GM12878 (cell line): ENCODE results near the gene LIPT1. TPM values are rescaled to one million over a fixed set of nuclear protein-coding genes. Genes with fewer than 3 reads are reported as not detected.

ENCODE experiments used
- POLR2AphosphoS2 ChIP-seq: IDR thresholded peaks from 2 replicates; pipeline ENCODE4 v1.6.1; 2011; ENCODE audit warnings: low read depth, mild to moderate bottlenecking, low read length, improper control_type of control experiment, moderate library complexity
- SIX5 ChIP-seq: IDR thresholded peaks from 2 replicates; pipeline ENCODE4 v1.6.1; 2011; ENCODE audit warnings: mild to moderate bottlenecking, low read depth, low read length, moderate library complexity; ENCODE audit not compliant: severe bottlenecking
- ZBTB4 ChIP-seq: fragments of 450-650 bp; formaldehyde crosslinking; IDR thresholded peaks from 2 replicates; pipeline ENCODE4 v1.4.0; 2022; ENCODE audit warnings: mild to moderate bottlenecking, moderate library complexity
- polyA plus RNA-seq, 11 experiments: library from polyadenylated mRNA; depleted of rRNA in 4 of 11; unstranded in 6 of 11; stranded (reverse) in 5 of 11; fragments of >200 nt; fragmentation: Nextera tagmentation in 4 of 11; fragmentation: Illumina TruSeq in 1 of 11; extraction: Ambion mirVana in 4 of 11; extraction: Trizol in 1 of 11; gene quantifications; 1 replicate in 1 of 11; 2 replicates in 10 of 11; pipeline versions ENCODE4 v1.2.1 to v1.2.3, GENCODE V29; 2011 to 2016; ENCODE audit warnings: inconsistent platforms in 2 of 11, missing spikeins in 2 of 11, low read depth in 1 of 11
- small RNA-seq: library from RNA; depleted of rRNA; stranded (forward); fragments of <200 nt; gene quantifications from one replicate; pipeline ENCODE3, GENCODE V24; 2014
- total RNA-seq, 4 experiments: library from RNA; depleted of rRNA in 3 of 4; stranded (reverse); fragments of >200 nt in 3 of 4; fragmentation: Illumina TruSeq in 1 of 4; extraction: Trizol in 1 of 4; gene quantifications; 2 replicates each; pipeline versions ENCODE4 v1.2.1 to v1.2.3, GENCODE V29; 2013 to 2021

LIPT1 gene
- total and polyA plus RNA-seq, 10 of the 15 experiments (the other 5 are each of a cell fraction or from before 2014, with no cell fraction given), result 8.0 to 15.5 (median 10.9) TPM

- TF ChIP-seq ZBTB4 (CRISPR knock-in tag) (no peak), SIX5 (no peak), POLR2AphosphoS2 (no peak)
Measured at GRCh38 chr2:99205491-99205890, 50.7 kb downstream of the LIPT1 start (continued).

Small RNA genes lying within 50 kb of the gene (small RNA-seq; reads per million reads assigned to genes)
- not detected for gene AC092587.1

Other genes starting within 250 kb of the LIPT1 start
Only the 7 nearest of the 9 such genes appear.
- gene C2orf15, start 13.3 kb upstream of the LIPT1 start, total RNA-seq (2014; rRNA removed), result 2.6 and 4.0 TPM in 2 replicates
- gene C2orf15, start 13.3 kb upstream of the LIPT1 start, total RNA-seq (2014; rRNA removed; fragmentation: Illumina TruSeq; extraction: Trizol), result 2.8 and 3.4 TPM in 2 replicates
- gene C2orf15, start 13.3 kb upstream of the LIPT1 start, total RNA-seq (2021), result 1.1 and 1.5 TPM in 2 replicates
- 2.1 and 3.6 TPM in 2 replicates for gene C2orf15, start 13.3 kb upstream of the LIPT1 start, polyA plus RNA-seq (2011; rRNA removed)
- 2.1 and 3.1 TPM in 2 replicates for gene C2orf15, start 13.3 kb upstream of the LIPT1 start, polyA plus RNA-seq (2014; fragmentation: Illumina TruSeq; extraction: Trizol)
- gene C2orf15, start 13.3 kb upstream of the LIPT1 start, polyA plus RNA-seq (2014; fragmentation: Nextera tagmentation; extraction: Ambion mirVana), result 1 to 10 TPM; 1.7 to 2.3 TPM
- 1.4 and 1.6 TPM in 2 replicates for gene C2orf15, start 13.3 kb upstream of the LIPT1 start, polyA plus RNA-seq (2014; rRNA removed)
- 1 to 10 TPM; 2.8 to 3.4 TPM for gene C2orf15, start 13.3 kb upstream of the LIPT1 start, polyA plus RNA-seq (2016; fragmentation: Nextera tagmentation; extraction: Ambion mirVana)
- gene TSGA10, start within 50 bp of the LIPT1 start, total RNA-seq (2014; rRNA removed), result 5.6 and 6.3 TPM in 2 replicates
- gene TSGA10, start within 50 bp of the LIPT1 start, total RNA-seq (2014; rRNA removed; fragmentation: Illumina TruSeq; extraction: Trizol), result 13.4 and 14.5 TPM in 2 replicates
- gene TSGA10, start within 50 bp of the LIPT1 start, total RNA-seq (2021), result 6.2 and 7.2 TPM in 2 replicates
- gene TSGA10, start within 50 bp of the LIPT1 start, polyA plus RNA-seq (2011; rRNA removed), result 4.6 and 5.3 TPM in 2 replicates
- gene TSGA10, start within 50 bp of the LIPT1 start, polyA plus RNA-seq (2014; fragmentation: Illumina TruSeq; extraction: Trizol), result 7.9 and 9.1 TPM in 2 replicates
- gene TSGA10, start within 50 bp of the LIPT1 start, polyA plus RNA-seq (2014; fragmentation: Nextera tagmentation; extraction: Ambion mirVana), result 10 to 100 TPM; 10.2 to 11.6 TPM
- 5.3 TPM in 2 replicates for gene TSGA10, start within 50 bp of the LIPT1 start, polyA plus RNA-seq (2014; rRNA removed)
- gene TSGA10, start within 50 bp of the LIPT1 start, polyA plus RNA-seq (2016; fragmentation: Nextera tagmentation; extraction: Ambion mirVana), result 10 to 100 TPM in 1 of 2 experiments, 1 to 10 TPM in 1; 8.1 to 13.5 TPM
- gene MITD1, start 26.1 kb downstream of the LIPT1 start, total RNA-seq (2014; rRNA removed), result 36.9 and 47.4 TPM in 2 replicates
- 68.1 and 74.9 TPM in 2 replicates for gene MITD1, start 26.1 kb downstream of the LIPT1 start, total RNA-seq (2014; rRNA removed; fragmentation: Illumina TruSeq; extraction: Trizol)
- gene MITD1, start 26.1 kb downstream of the LIPT1 start, total RNA-seq (2021), result 33.0 and 35.6 TPM in 2 replicates
- 52.6 and 89.2 TPM in 2 replicates for gene MITD1, start 26.1 kb downstream of the LIPT1 start, polyA plus RNA-seq (2011; rRNA removed)
- gene MITD1, start 26.1 kb downstream of the LIPT1 start, polyA plus RNA-seq (2014; fragmentation: Illumina TruSeq; extraction: Trizol), result 74.3 and 90.7 TPM in 2 replicates
- 100 to 1,000 TPM; 106 to 116 TPM for gene MITD1, start 26.1 kb downstream of the LIPT1 start, polyA plus RNA-seq (2014; fragmentation: Nextera tagmentation; extraction: Ambion mirVana)
- 46.6 and 61.9 TPM in 2 replicates for gene MITD1, start 26.1 kb downstream of the LIPT1 start, polyA plus RNA-seq (2014; rRNA removed)
- gene MITD1, start 26.1 kb downstream of the LIPT1 start, polyA plus RNA-seq (2016; fragmentation: Nextera tagmentation; extraction: Ambion mirVana), result 10 to 100 TPM; 61.2 to 65.1 TPM
- 40.2 and 45.5 TPM in 2 replicates for gene MRPL30, start 26.2 kb downstream of the LIPT1 start, total RNA-seq (2014; rRNA removed)
- gene MRPL30, start 26.2 kb downstream of the LIPT1 start, total RNA-seq (2014; rRNA removed; fragmentation: Illumina TruSeq; extraction: Trizol), result 51.3 TPM in 2 replicates
- 30.3 and 33.6 TPM in 2 replicates for gene MRPL30, start 26.2 kb downstream of the LIPT1 start, total RNA-seq (2021)
- gene MRPL30, start 26.2 kb downstream of the LIPT1 start, polyA plus RNA-seq (2011; rRNA removed), result 39.8 and 64.5 TPM in 2 replicates
- 63.3 and 94.8 TPM in 2 replicates for gene MRPL30, start 26.2 kb downstream of the LIPT1 start, polyA plus RNA-seq (2014; fragmentation: Illumina TruSeq; extraction: Trizol)
- gene MRPL30, start 26.2 kb downstream of the LIPT1 start, polyA plus RNA-seq (2014; fragmentation: Nextera tagmentation; extraction: Ambion mirVana), result 10 to 100 TPM; 34.9 to 53.1 TPM
- gene MRPL30, start 26.2 kb downstream of the LIPT1 start, polyA plus RNA-seq (2014; rRNA removed), result 32.2 and 39.9 TPM in 2 replicates
- 10 to 100 TPM; 35.7 to 42.8 TPM for gene MRPL30, start 26.2 kb downstream of the LIPT1 start, polyA plus RNA-seq (2016; fragmentation: Nextera tagmentation; extraction: Ambion mirVana)
- not detected in 2 replicates for gene LYG2, start 100.7 kb downstream of the LIPT1 start, total RNA-seq (2014; rRNA removed)
- gene LYG2, start 100.7 kb downstream of the LIPT1 start, total RNA-seq (2014; rRNA removed; fragmentation: Illumina TruSeq; extraction: Trizol), result not detected in 2 replicates
- gene LYG2, start 100.7 kb downstream of the LIPT1 start, total RNA-seq (2021), result not detected in 2 replicates
- gene LYG2, start 100.7 kb downstream of the LIPT1 start, polyA plus RNA-seq (2011; rRNA removed), result not detected in 2 replicates
- 0.30 TPM in 1 of 2 replicates, not detected in the other for gene LYG2, start 100.7 kb downstream of the LIPT1 start, polyA plus RNA-seq (2014; fragmentation: Illumina TruSeq; extraction: Trizol)
- gene LYG2, start 100.7 kb downstream of the LIPT1 start, polyA plus RNA-seq (2014; fragmentation: Nextera tagmentation; extraction: Ambion mirVana), result under 1 TPM; 0.11 to 0.23 TPM
- not detected in 2 replicates for gene LYG2, start 100.7 kb downstream of the LIPT1 start, polyA plus RNA-seq (2014; rRNA removed)
- under 1 TPM; 0.51 to 0.95 TPM for gene LYG2, start 100.7 kb downstream of the LIPT1 start, polyA plus RNA-seq (2016; fragmentation: Nextera tagmentation; extraction: Ambion mirVana)
- 0.34 and 0.60 TPM in 2 replicates for gene LYG1, start 146.2 kb downstream of the LIPT1 start, total RNA-seq (2014; rRNA removed)
- 0.27 and 0.41 TPM in 2 replicates for gene LYG1, start 146.2 kb downstream of the LIPT1 start, total RNA-seq (2014; rRNA removed; fragmentation: Illumina TruSeq; extraction: Trizol)
- 0.21 TPM in 1 of 2 replicates, not detected in the other for gene LYG1, start 146.2 kb downstream of the LIPT1 start, total RNA-seq (2021)
- gene LYG1, start 146.2 kb downstream of the LIPT1 start, polyA plus RNA-seq (2011; rRNA removed), result 1.3 TPM in 2 replicates
- gene LYG1, start 146.2 kb downstream of the LIPT1 start, polyA plus RNA-seq (2014; fragmentation: Illumina TruSeq; extraction: Trizol), result 0.88 and 1.8 TPM in 2 replicates
- 1 to 10 TPM in 1 of 2 experiments, under 1 TPM in 1; 0.79 to 1.2 TPM for gene LYG1, start 146.2 kb downstream of the LIPT1 start, polyA plus RNA-seq (2014; fragmentation: Nextera tagmentation; extraction: Ambion mirVana)
- gene LYG1, start 146.2 kb downstream of the LIPT1 start, polyA plus RNA-seq (2014; rRNA removed), result 0.70 and 0.72 TPM in 2 replicates
- under 1 TPM; 0.33 to 0.83 TPM for gene LYG1, start 146.2 kb downstream of the LIPT1 start, polyA plus RNA-seq (2016; fragmentation: Nextera tagmentation; extraction: Ambion mirVana)
- gene TXNDC9, start 181.4 kb downstream of the LIPT1 start, total RNA-seq (2014; rRNA removed), result 37.4 and 45.4 TPM in 2 replicates
- 48.2 and 53.1 TPM in 2 replicates for gene TXNDC9, start 181.4 kb downstream of the LIPT1 start, total RNA-seq (2014; rRNA removed; fragmentation: Illumina TruSeq; extraction: Trizol)
- gene TXNDC9, start 181.4 kb downstream of the LIPT1 start, total RNA-seq (2021), result 26.6 and 28.8 TPM in 2 replicates
- 37.0 and 57.1 TPM in 2 replicates for gene TXNDC9, start 181.4 kb downstream of the LIPT1 start, polyA plus RNA-seq (2011; rRNA removed)
- 48.6 and 56.8 TPM in 2 replicates for gene TXNDC9, start 181.4 kb downstream of the LIPT1 start, polyA plus RNA-seq (2014; fragmentation: Illumina TruSeq; extraction: Trizol)
- 100 to 1,000 TPM; 136 to 170 TPM for gene TXNDC9, start 181.4 kb downstream of the LIPT1 start, polyA plus RNA-seq (2014; fragmentation: Nextera tagmentation; extraction: Ambion mirVana)
- 23.0 and 27.0 TPM in 2 replicates for gene TXNDC9, start 181.4 kb downstream of the LIPT1 start, polyA plus RNA-seq (2014; rRNA removed)
- 10 to 100 TPM; 76.0 to 77.3 TPM for gene TXNDC9, start 181.4 kb downstream of the LIPT1 start, polyA plus RNA-seq (2016; fragmentation: Nextera tagmentation; extraction: Ambion mirVana)